ENCODE data around the gene NAALADL2.

DNA sequence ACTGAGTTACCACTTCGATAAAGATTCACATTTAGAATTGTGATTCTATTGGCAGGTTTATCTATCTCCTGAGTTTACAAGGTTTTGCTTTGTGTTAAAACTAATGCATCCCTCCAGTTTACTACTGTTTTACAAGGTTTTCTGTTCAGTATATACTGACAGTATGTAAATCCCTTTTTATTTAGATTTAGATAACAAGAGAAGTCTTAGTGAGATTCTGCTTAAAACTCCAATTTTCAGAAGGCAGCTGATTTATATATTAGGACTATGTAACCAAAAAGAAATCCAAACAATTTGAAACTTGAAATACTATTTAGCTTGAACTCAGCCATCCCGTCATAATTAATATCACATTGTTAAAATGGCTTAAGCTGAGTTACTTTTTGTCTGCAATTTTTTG, 619.2 kb downstream of the NAALADL2 start:
- TF ChIP-seq POLR2A (IDR thresholded peaks at IDR 0.05) (no peak), EP300 (IDR thresholded peaks at IDR 0.05) (no peak)
- TF ChIP-seq, protein P1, sequence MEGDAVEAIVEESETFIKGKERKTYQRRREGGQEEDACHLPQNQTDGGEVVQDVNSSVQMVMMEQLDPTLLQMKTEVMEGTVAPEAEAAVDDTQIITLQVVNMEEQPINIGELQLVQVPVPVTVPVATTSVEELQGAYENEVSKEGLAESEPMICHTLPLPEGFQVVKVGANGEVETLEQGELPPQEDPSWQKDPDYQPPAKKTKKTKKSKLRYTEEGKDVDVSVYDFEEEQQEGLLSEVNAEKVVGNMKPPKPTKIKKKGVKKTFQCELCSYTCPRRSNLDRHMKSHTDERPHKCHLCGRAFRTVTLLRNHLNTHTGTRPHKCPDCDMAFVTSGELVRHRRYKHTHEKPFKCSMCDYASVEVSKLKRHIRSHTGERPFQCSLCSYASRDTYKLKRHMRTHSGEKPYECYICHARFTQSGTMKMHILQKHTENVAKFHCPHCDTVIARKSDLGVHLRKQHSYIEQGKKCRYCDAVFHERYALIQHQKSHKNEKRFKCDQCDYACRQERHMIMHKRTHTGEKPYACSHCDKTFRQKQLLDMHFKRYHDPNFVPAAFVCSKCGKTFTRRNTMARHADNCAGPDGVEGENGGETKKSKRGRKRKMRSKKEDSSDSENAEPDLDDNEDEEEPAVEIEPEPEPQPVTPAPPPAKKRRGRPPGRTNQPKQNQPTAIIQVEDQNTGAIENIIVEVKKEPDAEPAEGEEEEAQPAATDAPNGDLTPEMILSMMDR (IDR thresholded peaks at IDR 0.05) = no peak
